Spleen (tissue), 11 donors: Measurements from ENCODE around the gene CELF1. TPM values are rescaled to one million over a fixed set of nuclear protein-coding genes. Genes with fewer than 3 reads are reported as not detected.
"Not testable (repeated sequence)": the region's sequence is repeated elsewhere in the genome, so short reads cannot be mapped to it uniquely, and the experiment has no call there.

Experiments used
- DNase-seq: peaks from one replicate; pipeline ENCODE4 v3.0.0-alpha.2; 2020
- H3K27ac ChIP-seq, 8 donors: fragments of 200-600 bp; sonication (generic) in 7 of 8; 1 replicate in 4 of 8; 2 replicates in 4 of 8; pipeline versions ENCODE4 v1.5.0 to v1.8.0; 2016 to 2021; ENCODE audit warnings: inconsistent platforms in 4 of 8, mild to moderate bottlenecking in 4 of 8, moderate library complexity in 1 of 8
- H3K27me3 ChIP-seq, 7 donors: fragments of 200-600 bp; sonication (generic) in 6 of 7; replicated peaks in 1 of 7; 1 replicate in 4 of 7; 2 replicates in 3 of 7; pipeline versions ENCODE4 v1.5.0 to v1.8.0; 2016 to 2021; ENCODE audit warnings: inconsistent platforms in 3 of 7, mild to moderate bottlenecking in 1 of 7
- H3K36me3 ChIP-seq, 6 donors: fragments of 200-600 bp; sonication (generic) in 5 of 6; 1 replicate in 4 of 6; 2 replicates in 2 of 6; pipeline versions ENCODE4 v1.5.0 to v1.8.0; 2016 to 2021; ENCODE audit warnings: inconsistent platforms in 2 of 6
- H3K4me1 ChIP-seq, 6 donors: fragments of 200-600 bp; sonication (generic) in 5 of 6; 1 replicate in 3 of 6; 2 replicates in 3 of 6; pipeline versions ENCODE4 v1.5.0 to v1.8.0; 2016 to 2021; ENCODE audit warnings: inconsistent platforms in 3 of 6
- H3K4me3 ChIP-seq, 8 donors: fragments of 200-600 bp; sonication (generic) in 7 of 8; 1 replicate in 4 of 8; 2 replicates in 4 of 8; pipeline versions ENCODE4 v1.5.0 to v1.8.0; 2016 to 2021; ENCODE audit warnings: inconsistent platforms in 4 of 8, mild to moderate bottlenecking in 4 of 8, moderate library complexity in 2 of 8
- H3K9me3 ChIP-seq, 8 donors: fragments of 200-600 bp; sonication (generic) in 7 of 8; 1 replicate in 4 of 8; 2 replicates in 4 of 8; pipeline versions ENCODE4 v1.5.0 to v1.8.0; 2016 to 2021; ENCODE audit warnings: inconsistent platforms in 4 of 8
- POLR2A ChIP-seq, 3 donors: fragments of 450-650 bp; IDR thresholded peaks; one replicate each; pipeline ENCODE4 v1.5.1; 2017; ENCODE audit warnings: antibody characterized with exemption in 3 of 3, mild to moderate bottlenecking in 1 of 3
- POLR2AphosphoS5 ChIP-seq, 3 donors: sonication (generic); formaldehyde crosslinking; IDR thresholded peaks; one replicate each; pipeline ENCODE4 v1.5.1; 2017; ENCODE audit warnings: antibody characterized with exemption in 3 of 3
- WGBS, 5 donors: extraction: QIAGEN DNeasy Blood & Tissue Kit in 3 of 5; methylation state at CpG; one replicate each; pipeline versions ENCODE4 v1.1.5 to v1.1.7; 2013 to 2018; 5-methylcytosine and 5-hydroxymethylcytosine counted together
- intact Hi-C: fragments of 100-400 bp; cut with DNase I; formaldehyde crosslinking; loops from one replicate; pipeline ENCODE4 v1.15.0; 2023; ENCODE audit warnings: low total_unique reads
- polyA plus RNA-seq, 3 donors: library from polyadenylated mRNA; stranded (reverse); fragments of 200-250 nt; gene quantifications; one replicate each; pipeline ENCODE4 v1.2.1, GENCODE V29; 2013
- total RNA-seq, 7 donors: library from RNA; depleted of rRNA in 3 of 7; stranded (reverse); fragments of >200 nt in 3 of 7; fragmentation: NEBNext Ultra II Directional in 4 of 7; extraction: Animal tissue kit (Norgen Biotek cat#: 25700) in 4 of 7; gene quantifications; one replicate each; pipeline versions ENCODE4 v1.1.0 to v1.2.1, GENCODE V29; 2016 to 2021
- TF ChIP-seq, protein P1 (sequence below), 11 experiments: fragments of 200-600 bp in 7 of 11; fragments of 450-650 bp in 4 of 11; sonication (generic) in 4 of 11; IDR thresholded peaks in 8 of 11; conservative IDR thresholded peaks in 3 of 11; 1 replicate in 7 of 11; 2 replicates in 4 of 11; pipeline versions ENCODE4 v1.4.0 to v1.8.0; 2016 to 2021; ENCODE audit warnings: antibody characterized with exemption in 11 of 11, inconsistent platforms in 4 of 11, mild to moderate bottlenecking in 1 of 11
- donor health status: healthy with polysubstance abuse.
- donor health status: DM: no; HTN: no; CAD: no; lungs with moderate emphysema.
- donor health status: DM: no; HTN: no; CAD: no.
- donor health status: Bipolar disorder and iron deficiency.
- donor health status: healthy.
- donor health status: DM: no; HTN: no; CAD: no.
- donor health status: DM: yes; HTN: yes; CAD: no.

Gene CELF1
- total and polyA plus RNA-seq, 10 donors: 18.5 to 171 (median 116) TPM

DNA sequence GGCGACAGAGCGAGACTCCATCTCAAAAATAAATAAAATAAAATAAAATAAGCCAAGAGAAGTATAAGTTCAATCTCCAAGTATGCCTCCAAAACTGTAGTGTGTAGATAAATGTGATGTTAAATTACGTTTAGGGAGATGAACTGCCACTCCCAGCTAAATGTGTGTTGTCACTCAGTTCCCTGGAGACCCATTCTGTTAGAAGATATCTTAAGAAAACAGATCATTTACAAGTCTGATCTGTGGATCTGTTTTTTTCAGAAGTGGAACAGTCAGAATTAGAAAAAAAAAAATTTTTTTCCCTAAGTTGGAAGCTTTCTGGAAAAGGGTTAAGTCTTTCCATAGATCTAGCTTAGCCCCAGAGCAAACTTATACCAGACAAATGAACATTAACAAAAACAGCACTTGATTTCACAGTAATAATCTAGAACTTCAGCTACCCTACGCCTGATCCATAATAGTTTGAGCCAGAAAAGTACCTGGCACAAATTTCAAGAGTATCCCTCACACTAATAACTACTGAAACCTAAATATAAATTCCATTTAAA is 18.2 kb downstream of the CELF1 start:
- DNase-seq: no peak
- Histone ChIP-seq H3K27ac (no peak overlapping the region), H3K4me1 (peaks cover 37 to 100% (median 84%) of the 10 kb centered on the region in 6 donors), H3K4me3 (no peak overlapping the region), H3K9me3 (no peaks in the 10 kb centered on the region), H3K36me3 (peaks cover 0 to 39% (median 3%) of the 10 kb centered on the region in 6 donors), H3K27me3 (no peaks in the 10 kb centered on the region)
- intact Hi-C loops: no loop called here
- TF ChIP-seq POLR2A (IDR thresholded peaks at IDR 0.05) (no peak), POLR2AphosphoS5 (IDR thresholded peaks at IDR 0.05) (no peak)
- TF ChIP-seq, protein P1, sequence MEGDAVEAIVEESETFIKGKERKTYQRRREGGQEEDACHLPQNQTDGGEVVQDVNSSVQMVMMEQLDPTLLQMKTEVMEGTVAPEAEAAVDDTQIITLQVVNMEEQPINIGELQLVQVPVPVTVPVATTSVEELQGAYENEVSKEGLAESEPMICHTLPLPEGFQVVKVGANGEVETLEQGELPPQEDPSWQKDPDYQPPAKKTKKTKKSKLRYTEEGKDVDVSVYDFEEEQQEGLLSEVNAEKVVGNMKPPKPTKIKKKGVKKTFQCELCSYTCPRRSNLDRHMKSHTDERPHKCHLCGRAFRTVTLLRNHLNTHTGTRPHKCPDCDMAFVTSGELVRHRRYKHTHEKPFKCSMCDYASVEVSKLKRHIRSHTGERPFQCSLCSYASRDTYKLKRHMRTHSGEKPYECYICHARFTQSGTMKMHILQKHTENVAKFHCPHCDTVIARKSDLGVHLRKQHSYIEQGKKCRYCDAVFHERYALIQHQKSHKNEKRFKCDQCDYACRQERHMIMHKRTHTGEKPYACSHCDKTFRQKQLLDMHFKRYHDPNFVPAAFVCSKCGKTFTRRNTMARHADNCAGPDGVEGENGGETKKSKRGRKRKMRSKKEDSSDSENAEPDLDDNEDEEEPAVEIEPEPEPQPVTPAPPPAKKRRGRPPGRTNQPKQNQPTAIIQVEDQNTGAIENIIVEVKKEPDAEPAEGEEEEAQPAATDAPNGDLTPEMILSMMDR (IDR thresholded peaks at IDR 0.05 in 8 of 11, conservative IDR thresholded peaks at IDR 0.05 in 3 of 11): no peak
- WGBS, 5 donors: 84 to 93% (median 88%) methylated on average over 4 of the region's 4 CpGs

DNA sequence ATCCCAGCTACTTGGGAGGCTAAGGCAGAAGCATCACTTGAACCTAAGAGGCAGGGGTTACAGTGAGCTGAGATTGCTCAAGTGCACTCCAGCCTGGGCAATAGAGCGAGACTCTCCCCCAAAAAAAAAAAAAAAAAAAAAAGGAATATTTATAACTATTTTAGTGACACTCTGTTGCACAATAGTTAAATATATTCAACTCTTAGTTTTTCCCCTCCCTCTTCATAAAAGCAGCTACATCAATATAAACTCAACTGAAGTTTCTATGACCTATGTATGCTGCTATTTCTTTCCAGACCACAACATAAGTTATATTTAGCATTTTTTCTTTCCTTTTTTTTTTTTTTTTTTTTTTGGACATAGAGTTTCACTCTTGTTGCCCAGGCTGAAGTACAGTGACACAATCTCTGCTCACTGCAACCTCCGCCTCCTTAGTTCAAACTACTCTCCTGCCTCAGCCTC is 19.2 kb downstream of the CELF1 start:
- Histone ChIP-seq H3K9me3 (no peaks in the 10 kb centered on the region), H3K4me1 (peaks cover 31 to 100% (median 73%) of the 10 kb centered on the region in 6 donors), H3K27ac (peak overlapping the region in 1 of 8 donors; percentile 7), H3K4me3 (no peak overlapping the region), H3K36me3 (peaks cover 0 to 49% (median 3%) of the 10 kb centered on the region in 6 donors), H3K27me3 (no peaks in the 10 kb centered on the region)
- TF ChIP-seq POLR2AphosphoS5 (IDR thresholded peaks at IDR 0.05) (no peak), POLR2A (IDR thresholded peaks at IDR 0.05) (no peak)
- TF ChIP-seq, protein P1 (IDR thresholded peaks at IDR 0.05 in 8 of 11, conservative IDR thresholded peaks at IDR 0.05 in 3 of 11): no peak
- intact Hi-C loops: no loop called here
- DNase-seq: no peak
- 71 to 85% (median 73%) methylated on average over 2 of the region's 2 CpGs for WGBS, 5 donors

DNA sequence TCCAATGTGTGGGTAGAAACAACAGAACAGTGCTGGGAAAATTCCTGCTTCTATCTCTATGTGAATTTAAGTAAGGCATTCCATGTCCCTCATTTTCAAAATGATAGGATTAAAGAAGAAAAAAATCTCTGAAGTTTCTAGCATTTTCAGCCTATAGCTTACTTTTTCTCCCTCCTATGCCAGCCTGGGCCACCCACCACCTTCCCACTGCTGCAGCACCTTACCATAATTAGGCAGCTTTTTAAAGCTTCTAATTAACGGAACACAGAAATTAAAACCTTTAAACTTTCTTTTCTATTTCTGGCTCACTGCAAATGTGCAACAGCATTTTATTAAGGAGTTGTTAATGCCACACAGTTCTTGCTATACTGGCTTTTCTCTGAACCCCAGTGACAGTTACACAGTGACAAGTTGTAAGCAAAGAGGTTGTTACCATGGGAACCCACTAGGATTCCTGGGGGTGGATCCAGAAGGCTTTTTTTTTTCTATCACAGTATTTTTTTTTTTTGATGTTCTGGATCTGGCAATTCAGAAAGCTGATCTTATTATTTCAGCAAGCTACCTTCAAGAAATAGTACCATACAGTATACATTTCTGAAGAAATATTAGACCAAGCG is 20.2 kb downstream of the CELF1 start:
- Histone ChIP-seq H3K27me3 (no peaks in the 10 kb centered on the region), H3K9me3 (no peaks in the 10 kb centered on the region), H3K36me3 (peaks cover 0 to 59% (median 3%) of the 10 kb centered on the region in 6 donors), H3K4me1 (peaks cover 36 to 100% (median 69%) of the 10 kb centered on the region in 6 donors), H3K27ac (peak overlapping the region in 4 of 8 donors; percentile 23 to 55 (median 38)), H3K4me3 (no peak overlapping the region)
- intact Hi-C loops: no loop called here
- 80 to 93% (median 86%) methylated on average over 2 of the region's 2 CpGs for WGBS, 5 donors
- TF ChIP-seq, protein P1 (IDR thresholded peaks at IDR 0.05 in 8 of 11, conservative IDR thresholded peaks at IDR 0.05 in 3 of 11): no peak
- no peak for TF ChIP-seq POLR2AphosphoS5 (IDR thresholded peaks at IDR 0.05)
- no peak for TF ChIP-seq POLR2A (IDR thresholded peaks at IDR 0.05)
- DNase-seq: no peak

DNA sequence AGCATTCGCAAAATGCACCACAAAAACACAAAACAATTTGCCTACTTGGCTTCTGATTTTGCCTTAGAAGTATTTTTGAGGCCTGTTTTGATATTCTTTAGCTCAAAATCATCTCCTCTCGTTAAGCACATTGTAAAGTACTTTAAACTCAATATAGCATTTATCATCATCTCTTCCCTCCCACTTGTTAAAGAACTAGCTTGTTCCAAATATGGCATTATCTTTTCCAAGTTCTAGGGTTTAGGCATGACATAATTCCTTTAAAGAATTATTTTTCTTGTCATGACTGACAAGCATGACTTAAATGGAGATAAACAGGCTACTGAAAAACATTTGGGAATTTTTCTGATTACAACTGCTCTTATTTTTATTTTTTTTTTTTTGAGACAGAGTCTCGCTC is 21.3 kb downstream of the CELF1 start:
- Histone ChIP-seq H3K9me3 (no peaks in the 10 kb centered on the region), H3K27me3 (no peaks in the 10 kb centered on the region), H3K27ac (peak overlapping the region in 3 of 8 donors; percentile 25 to 56 (median 48)), H3K4me1 (peaks cover 37 to 100% (median 67%) of the 10 kb centered on the region in 6 donors), H3K36me3 (peaks cover 0 to 62% (median 3%) of the 10 kb centered on the region in 6 donors), H3K4me3 (no peak overlapping the region)
- no peak for TF ChIP-seq POLR2A (IDR thresholded peaks at IDR 0.05)
- TF ChIP-seq, protein P1 (IDR thresholded peaks at IDR 0.05 in 8 of 11, conservative IDR thresholded peaks at IDR 0.05 in 3 of 11): no peak
- no peak for TF ChIP-seq POLR2AphosphoS5 (IDR thresholded peaks at IDR 0.05)
- intact Hi-C loops: no loop called here
- WGBS, 5 donors: 69 to 80% (median 77%) methylated on average over 3 of the region's 3 CpGs
- no peak for DNase-seq

DNA sequence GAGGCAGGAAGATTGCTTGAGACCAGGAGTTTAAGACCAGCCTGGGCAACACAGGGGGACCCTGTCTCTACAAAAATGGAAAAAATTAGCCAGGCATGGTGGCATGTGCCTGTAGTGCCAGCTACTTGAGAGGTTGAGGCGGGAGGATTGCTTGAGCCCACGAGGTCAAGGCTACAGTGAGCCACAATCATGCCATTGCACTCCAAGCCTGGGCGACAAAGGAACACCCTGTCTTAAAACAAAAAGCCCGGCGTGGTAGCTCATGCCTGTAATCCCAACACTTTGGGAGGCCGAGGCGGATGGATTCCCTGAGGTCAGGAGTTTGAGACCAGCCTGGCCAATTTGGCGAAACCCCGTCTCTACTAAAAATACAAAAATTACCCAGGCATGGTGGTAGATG is 22.2 kb downstream of the CELF1 start:
- peak overlapping the region in 2 of 8 donors; percentile 25 to 56 for H3K27ac ChIP-seq
- 89 to 97% (median 90%) methylated on average over 9 of the region's 9 CpGs for WGBS, 5 donors
- intact Hi-C loops: not testable (repeated sequence)

More for the DNA sequence above, 22.2 kb downstream of the CELF1 start:
- H3K27me3 ChIP-seq, H3K4me3 ChIP-seq, H3K9me3 ChIP-seq, DNase-seq: not testable (repeated sequence)
- peaks cover 37 to 100% (median 68%) of the 10 kb centered on the region in 6 donors for H3K4me1 ChIP-seq
- peaks cover 0 to 63% (median 0%) of the 10 kb centered on the region in 6 donors for H3K36me3 ChIP-seq
